Measurements from ENCODE around the gene WNT3A.

Gene WNT3A

DNA sequence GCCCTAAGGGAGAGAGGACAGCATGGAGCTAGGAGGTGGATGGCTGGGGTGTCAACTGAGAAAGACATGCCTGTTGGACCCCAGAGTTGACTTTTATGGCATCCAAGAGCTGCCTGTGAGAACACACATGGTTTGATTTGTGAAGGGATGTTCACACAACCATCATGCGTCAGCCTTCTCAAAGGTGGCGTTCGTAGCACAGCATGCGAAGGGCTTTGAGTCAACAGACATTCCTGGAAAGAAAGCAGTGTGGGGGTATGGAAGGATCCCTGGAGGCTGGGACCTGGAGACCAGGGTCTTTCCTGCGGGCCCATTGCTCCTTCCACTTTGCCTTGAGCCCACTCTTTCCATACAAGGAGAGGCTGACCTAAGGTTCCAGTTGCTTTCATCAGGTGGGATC lies 6.4 kb upstream of the WNT3A start:
- no peak for DNase-seq
- ChIA-PET POLR2A (interaction anchor here (1.3 kb wide), 1 partner anchor 100 kb away, joined by 3 read pairs; no protein-coding TSS in a partner anchor), CTCF (interaction anchor here (1.2 to 3.0 kb wide), 6 partner anchors 16 to 405 kb away, joined by 3 to 10 read pairs (median 6); no protein-coding TSS in a partner anchor)
- WGBS (ENCODE audit: insufficient coverage), result 91% methylated on average over 3 of the region's 5 CpGs
- Histone ChIP-seq H3K9me3 (ENCODE audit: control extremely low read depth in 1 of 5, control insufficient read depth in 4 of 5, insufficient read depth in 2 of 5, low read depth in 1 of 5, low read length in 4 of 5) (peaks cover 0 to 27% (median 8%) of the 10 kb centered on the region in 5 experiments), H3K36me3 (ENCODE audit: control insufficient read depth in 4 of 4, insufficient read depth in 4 of 4, low read length in 3 of 4) (no peaks in the 10 kb centered on the region), H3K4me3 (ENCODE audit: control insufficient read depth in 1 of 7, extremely low read depth in 1 of 7, insufficient read depth in 4 of 7, low read depth in 2 of 7, low read length in 6 of 7) (no peak overlapping the region), H3K27ac (ENCODE audit: insufficient read depth in 1 of 2, low read depth in 1 of 2, low read length in 2 of 2, poor library complexity in 1 of 2, severe bottlenecking in 2 of 2) (no peak overlapping the region), H3K27me3 (replicated peaks in 2 of 5; ENCODE audit: control insufficient read depth in 4 of 5, insufficient read depth in 5 of 5, low read length in 4 of 5) (peaks cover 0 to 48% (median 30%) of the 10 kb centered on the region in 5 experiments), H3K4me1 (ENCODE audit: control extremely low read depth in 1 of 4, control insufficient read depth in 4 of 4, insufficient read depth in 4 of 4, low read length in 3 of 4) (peaks cover 0 to 9% (median 5%) of the 10 kb centered on the region in 4 experiments)

DNA sequence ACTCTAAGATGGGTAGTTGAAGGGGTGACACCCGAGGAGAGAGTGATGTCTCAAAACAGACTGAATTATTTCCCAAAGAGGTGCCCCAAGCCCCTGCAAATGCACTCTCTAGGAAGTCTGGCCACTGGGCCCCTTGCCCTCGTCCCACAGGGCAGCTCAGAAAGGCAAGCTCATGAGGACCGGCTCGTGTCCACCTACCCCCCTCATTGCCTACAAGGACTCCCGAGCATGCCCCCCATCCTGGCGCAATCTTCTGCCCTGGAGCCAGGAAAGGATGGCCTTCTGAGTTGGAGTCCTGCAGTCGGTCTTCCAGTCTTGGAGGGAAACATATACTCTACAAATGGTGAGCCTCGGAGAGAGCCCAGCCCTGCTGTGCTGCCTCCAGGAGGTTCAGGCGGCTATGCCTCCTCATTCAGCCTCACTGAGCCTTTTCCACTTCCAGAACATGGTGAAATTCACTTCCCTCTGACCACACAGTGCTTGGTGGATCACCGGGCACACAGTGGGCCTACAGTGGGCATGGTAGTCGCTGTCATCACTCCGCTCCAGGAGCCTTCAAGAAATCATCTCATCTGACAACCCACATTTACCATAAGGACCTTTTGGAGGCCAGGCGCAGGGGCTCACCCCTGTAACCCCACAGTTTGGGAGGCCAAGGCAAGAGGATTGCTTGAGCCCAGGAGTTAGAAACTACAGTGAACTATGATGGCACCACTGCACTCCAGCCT lies 5.8 kb upstream of the WNT3A start:
- no peak for DNase-seq
- POLR2A ChIA-PET, result no interaction called here
- Histone ChIP-seq H3K36me3 (ENCODE audit: control insufficient read depth in 4 of 4, insufficient read depth in 4 of 4, low read length in 3 of 4) (no peaks in the 10 kb centered on the region), H3K4me1 (ENCODE audit: control extremely low read depth in 1 of 4, control insufficient read depth in 4 of 4, insufficient read depth in 4 of 4, low read length in 3 of 4) (peaks cover 0 to 12% (median 5%) of the 10 kb centered on the region in 4 experiments), H3K4me3 (ENCODE audit: control insufficient read depth in 1 of 7, extremely low read depth in 1 of 7, insufficient read depth in 4 of 7, low read depth in 2 of 7, low read length in 6 of 7) (no peak overlapping the region), H3K27me3 (replicated peaks in 2 of 5; ENCODE audit: control insufficient read depth in 4 of 5, insufficient read depth in 5 of 5, low read length in 4 of 5) (peaks cover 0 to 51% (median 32%) of the 10 kb centered on the region in 5 experiments), H3K9me3 (ENCODE audit: control extremely low read depth in 1 of 5, control insufficient read depth in 4 of 5, insufficient read depth in 2 of 5, low read depth in 1 of 5, low read length in 4 of 5) (peaks cover 0 to 24% (median 7%) of the 10 kb centered on the region in 5 experiments), H3K27ac (ENCODE audit: insufficient read depth in 1 of 2, low read depth in 1 of 2, low read length in 2 of 2, poor library complexity in 1 of 2, severe bottlenecking in 2 of 2) (no peak overlapping the region)
- WGBS (ENCODE audit: insufficient coverage), result 91% methylated on average over 11 of the region's 13 CpGs
- CTCF ChIA-PET, result interaction anchor here (0.6 to 3.0 kb wide), 5 partner anchors 16 to 404 kb away, joined by 3 to 10 read pairs (median 3); no protein-coding TSS in a partner anchor

DNA sequence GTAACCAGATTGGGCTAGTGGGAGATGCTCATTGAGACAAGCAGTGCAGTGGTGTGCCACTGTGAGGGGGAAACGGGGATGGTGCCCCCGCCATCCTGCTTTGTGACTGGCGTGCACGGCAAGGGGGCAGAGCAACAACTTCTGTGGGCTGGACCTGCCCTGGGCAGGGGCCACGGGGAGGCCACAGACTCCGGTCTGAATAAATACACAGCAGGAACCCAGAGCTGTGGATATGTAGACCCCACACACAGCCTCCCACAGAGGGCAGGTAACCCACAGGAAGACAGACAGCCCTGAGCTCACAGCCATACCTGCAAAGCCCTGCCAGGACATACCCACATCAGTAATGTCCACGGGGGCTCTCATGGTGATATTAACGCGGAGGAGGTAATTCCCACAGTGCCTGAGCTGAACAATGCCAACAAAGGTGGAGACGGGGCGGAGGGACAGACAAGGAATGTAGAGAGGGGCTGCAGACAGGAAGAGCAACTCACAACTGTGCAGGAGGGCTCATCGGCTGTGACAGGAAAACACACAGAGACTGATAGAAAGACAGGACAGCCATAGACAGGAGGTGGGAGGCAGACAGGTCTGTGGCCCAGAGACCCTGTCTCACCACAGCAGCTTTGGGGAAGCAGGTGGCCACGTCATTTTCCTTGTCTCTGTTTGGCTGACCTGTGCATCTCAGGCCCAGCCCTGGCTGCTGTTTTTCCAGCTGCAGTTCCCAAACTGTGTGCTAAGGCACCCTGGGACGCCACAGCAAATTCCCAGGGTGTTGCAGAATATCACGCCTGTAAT lies 4.9 kb upstream of the WNT3A start:
- Histone ChIP-seq H3K36me3 (ENCODE audit: control insufficient read depth in 4 of 4, insufficient read depth in 4 of 4, low read length in 3 of 4) (no peaks in the 10 kb centered on the region), H3K4me1 (ENCODE audit: control extremely low read depth in 1 of 4, control insufficient read depth in 4 of 4, insufficient read depth in 4 of 4, low read length in 3 of 4) (peaks cover 0 to 20% (median 8%) of the 10 kb centered on the region in 4 experiments), H3K27ac (ENCODE audit: insufficient read depth in 1 of 2, low read depth in 1 of 2, low read length in 2 of 2, poor library complexity in 1 of 2, severe bottlenecking in 2 of 2) (no peak overlapping the region), H3K9me3 (ENCODE audit: control extremely low read depth in 1 of 5, control insufficient read depth in 4 of 5, insufficient read depth in 2 of 5, low read depth in 1 of 5, low read length in 4 of 5) (peaks cover 0 to 15% (median 3%) of the 10 kb centered on the region in 5 experiments), H3K27me3 (replicated peaks in 2 of 5; ENCODE audit: control insufficient read depth in 4 of 5, insufficient read depth in 5 of 5, low read length in 4 of 5) (peaks cover 0 to 59% (median 32%) of the 10 kb centered on the region in 5 experiments), H3K4me3 (ENCODE audit: control insufficient read depth in 1 of 7, extremely low read depth in 1 of 7, insufficient read depth in 4 of 7, low read depth in 2 of 7, low read length in 6 of 7) (no peak overlapping the region)
- CTCF ChIA-PET, result interaction anchor here (0.6 to 2.7 kb wide), 8 partner anchors 72 to 498 kb away, joined by 3 to 8 read pairs (median 4); no protein-coding TSS in a partner anchor
- WGBS (ENCODE audit: insufficient coverage), result 89% methylated on average over 15 of the region's 15 CpGs
- DNase-seq, result no peak
- POLR2A ChIA-PET, result no interaction called here

DNA sequence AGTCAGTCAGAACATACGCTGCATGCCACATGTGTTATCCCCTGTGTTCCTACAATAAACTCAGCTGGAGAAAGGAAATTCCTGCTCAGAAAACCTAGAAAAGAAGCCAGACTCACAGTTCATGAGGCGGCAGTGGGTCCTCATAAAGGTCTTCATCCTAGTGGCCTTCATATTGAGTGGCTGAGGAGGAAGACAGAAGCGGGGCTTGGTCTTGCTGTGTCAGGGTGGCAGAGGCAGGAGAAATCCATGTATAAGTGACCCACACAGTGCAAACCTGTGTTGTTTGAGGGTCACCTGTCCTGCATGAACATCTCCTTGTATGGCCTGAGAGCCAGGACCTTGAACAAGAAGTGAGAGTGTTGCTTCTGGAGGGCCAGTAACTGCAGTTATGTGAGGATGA lies 4.0 kb upstream of the WNT3A start:
- POLR2A ChIA-PET, result no interaction called here
- Histone ChIP-seq H3K4me1 (ENCODE audit: control extremely low read depth in 1 of 4, control insufficient read depth in 4 of 4, insufficient read depth in 4 of 4, low read length in 3 of 4) (peaks cover 0 to 28% (median 13%) of the 10 kb centered on the region in 4 experiments), H3K9me3 (ENCODE audit: control extremely low read depth in 1 of 5, control insufficient read depth in 4 of 5, insufficient read depth in 2 of 5, low read depth in 1 of 5, low read length in 4 of 5) (peaks cover 0 to 9% (median 0%) of the 10 kb centered on the region in 5 experiments), H3K27ac (ENCODE audit: insufficient read depth in 1 of 2, low read depth in 1 of 2, low read length in 2 of 2, poor library complexity in 1 of 2, severe bottlenecking in 2 of 2) (no peak overlapping the region), H3K4me3 (ENCODE audit: control insufficient read depth in 1 of 7, extremely low read depth in 1 of 7, insufficient read depth in 4 of 7, low read depth in 2 of 7, low read length in 6 of 7) (no peak overlapping the region), H3K36me3 (ENCODE audit: control insufficient read depth in 4 of 4, insufficient read depth in 4 of 4, low read length in 3 of 4) (no peaks in the 10 kb centered on the region), H3K27me3 (replicated peaks in 2 of 5; ENCODE audit: control insufficient read depth in 4 of 5, insufficient read depth in 5 of 5, low read length in 4 of 5) (peaks cover 0 to 68% (median 34%) of the 10 kb centered on the region in 5 experiments)
- no peak for DNase-seq
- CTCF ChIA-PET, result interaction anchor here (1.1 to 2.7 kb wide), 6 partner anchors 11 to 518 kb away, joined by 3 to 8 read pairs (median 4); no protein-coding TSS in a partner anchor
- 95% methylated on average over 3 of the region's 3 CpGs for WGBS (ENCODE audit: insufficient coverage)

DNA sequence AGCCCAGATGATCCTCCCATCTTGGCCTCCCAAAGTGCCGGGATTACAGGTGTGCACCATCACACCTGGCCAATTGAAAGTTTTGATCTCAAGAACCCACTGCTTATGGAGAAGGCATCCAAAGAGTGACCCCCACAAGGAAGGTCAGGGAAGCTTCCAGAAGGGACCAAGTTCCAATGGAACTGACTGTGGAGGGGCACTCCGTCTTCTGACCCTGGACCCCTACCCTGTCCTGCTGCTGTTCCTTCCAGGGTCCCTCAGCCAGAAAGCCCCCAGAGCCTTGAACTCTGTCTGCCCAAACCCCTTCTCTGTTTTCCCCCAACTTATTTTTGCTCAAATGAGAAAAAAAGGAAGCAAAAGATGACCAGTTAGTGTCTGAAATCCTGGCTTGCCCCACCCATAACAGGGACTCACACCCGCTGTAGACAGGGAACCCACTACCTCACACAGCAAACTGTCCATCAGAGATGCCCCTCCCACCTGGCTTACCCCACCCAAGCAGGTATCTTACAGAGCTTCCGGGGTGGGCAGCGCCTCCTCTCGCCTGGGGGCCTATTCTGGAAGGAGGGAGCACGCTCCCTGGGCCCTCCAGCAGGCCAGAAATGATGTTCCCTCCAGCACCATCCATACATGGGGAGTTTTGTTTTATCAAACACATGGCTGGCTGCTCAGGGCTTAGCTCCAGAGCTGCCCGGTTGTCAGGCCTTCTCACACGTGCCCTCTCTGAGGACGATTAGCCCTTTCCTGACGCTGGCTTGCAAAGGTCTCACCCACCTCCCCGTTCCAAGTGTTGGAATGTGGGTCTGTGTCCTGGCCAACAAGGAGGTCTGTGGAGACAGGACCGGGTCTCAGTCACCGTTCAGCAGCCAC lies 3.1 kb upstream of the WNT3A start:
- DNase-seq, result no peak
- ChIA-PET POLR2A (no interaction called here), CTCF (interaction anchor here (0.8 to 2.7 kb wide), 14 partner anchors 9 to 519 kb away, joined by 3 to 8 read pairs (median 4); no protein-coding TSS in a partner anchor)
- Histone ChIP-seq H3K4me3 (ENCODE audit: control insufficient read depth in 1 of 7, extremely low read depth in 1 of 7, insufficient read depth in 4 of 7, low read depth in 2 of 7, low read length in 6 of 7) (no peak overlapping the region), H3K9me3 (ENCODE audit: control extremely low read depth in 1 of 5, control insufficient read depth in 4 of 5, insufficient read depth in 2 of 5, low read depth in 1 of 5, low read length in 4 of 5) (no peaks in the 10 kb centered on the region), H3K27me3 (replicated peaks in 2 of 5; ENCODE audit: control insufficient read depth in 4 of 5, insufficient read depth in 5 of 5, low read length in 4 of 5) (peaks cover 0 to 74% (median 35%) of the 10 kb centered on the region in 5 experiments), H3K4me1 (ENCODE audit: control extremely low read depth in 1 of 4, control insufficient read depth in 4 of 4, insufficient read depth in 4 of 4, low read length in 3 of 4) (peaks cover 0 to 31% (median 13%) of the 10 kb centered on the region in 4 experiments), H3K36me3 (ENCODE audit: control insufficient read depth in 4 of 4, insufficient read depth in 4 of 4, low read length in 3 of 4) (no peaks in the 10 kb centered on the region), H3K27ac (ENCODE audit: insufficient read depth in 1 of 2, low read depth in 1 of 2, low read length in 2 of 2, poor library complexity in 1 of 2, severe bottlenecking in 2 of 2) (no peak overlapping the region)
- WGBS (ENCODE audit: insufficient coverage), result 44% methylated on average over 12 of the region's 14 CpGs

DNA sequence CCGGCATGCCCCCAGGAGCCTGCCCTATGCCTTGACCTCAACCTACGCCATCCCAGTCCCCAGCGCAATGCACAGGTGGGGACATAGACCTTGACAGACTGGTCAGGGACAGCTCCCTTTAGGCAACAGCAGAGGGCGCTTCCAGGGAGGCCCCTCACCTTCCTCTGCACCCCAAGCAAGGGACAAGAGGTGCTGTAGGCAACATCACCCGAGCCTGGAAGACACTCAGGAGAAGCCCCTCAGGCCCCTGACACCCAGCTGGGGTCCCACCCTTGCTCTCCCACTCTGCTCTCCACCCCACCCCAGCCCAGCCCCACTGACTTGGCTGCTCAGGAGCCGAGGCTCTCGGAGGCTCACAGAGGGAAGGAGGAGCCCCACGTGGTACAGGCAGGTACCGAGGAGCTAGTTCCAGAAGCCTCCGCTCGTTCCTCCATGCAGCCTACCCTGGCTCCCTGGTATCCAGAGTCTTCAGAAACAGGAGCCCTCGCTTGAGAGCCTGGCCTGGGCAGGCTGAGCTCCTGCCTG lies 2.4 kb upstream of the WNT3A start:
- CTCF ChIA-PET, result interaction anchor here (0.8 to 2.7 kb wide), 17 partner anchors 8 to 520 kb away, joined by 3 to 9 read pairs (median 4); no protein-coding TSS in a partner anchor
- no peak overlapping the region for H3K27ac ChIP-seq (ENCODE audit: insufficient read depth in 1 of 2, low read depth in 1 of 2, low read length in 2 of 2, poor library complexity in 1 of 2, severe bottlenecking in 2 of 2)
- POLR2A ChIA-PET, result no interaction called here
- peak; percentile 26 to 43 (median 38) for DNase-seq
- no peak overlapping the region for H3K4me3 ChIP-seq (ENCODE audit: control insufficient read depth in 1 of 7, extremely low read depth in 1 of 7, insufficient read depth in 4 of 7, low read depth in 2 of 7, low read length in 6 of 7)
- H3K4me1 ChIP-seq (ENCODE audit: control extremely low read depth in 1 of 4, control insufficient read depth in 4 of 4, insufficient read depth in 4 of 4, low read length in 3 of 4), result peaks cover 0 to 31% (median 13%) of the 10 kb centered on the region in 4 experiments
- no peaks in the 10 kb centered on the region for H3K36me3 ChIP-seq (ENCODE audit: control insufficient read depth in 4 of 4, insufficient read depth in 4 of 4, low read length in 3 of 4)
- peaks cover 0 to 81% (median 41%) of the 10 kb centered on the region in 5 experiments for H3K27me3 ChIP-seq (replicated peaks in 2 of 5; ENCODE audit: control insufficient read depth in 4 of 5, insufficient read depth in 5 of 5, low read length in 4 of 5)
- WGBS (ENCODE audit: insufficient coverage), result 16% methylated on average over 12 of the region's 12 CpGs
- no peaks in the 10 kb centered on the region for H3K9me3 ChIP-seq (ENCODE audit: control extremely low read depth in 1 of 5, control insufficient read depth in 4 of 5, insufficient read depth in 2 of 5, low read depth in 1 of 5, low read length in 4 of 5)

All from common myeloid progenitor, CD34-positive (primary cell).